Measurements from ENCODE around the gene IMMP2L. TPM values are rescaled to one million over a fixed set of nuclear protein-coding genes. Genes with fewer than 3 reads are reported as not detected.

IMMP2L gene
- total and polyA plus RNA-seq, 2 experiments from 2014 or later = 10.1 to 10.4 TPM

- peak overlapping the region; percentile 80 for H3K4me2 ChIP-seq (ENCODE audit: unreplicated experiment)
- in situ Hi-C loops (cut with MboI) = no loop called here
- no peak for TF ChIP-seq EZH2phosphoT487 (IDR thresholded peaks at IDR 0.05; ENCODE audit: insufficient read depth, low read depth)
- TF ChIP-seq EZH2 (IDR thresholded peaks at IDR 0.05; ENCODE audit: insufficient read depth, poor library complexity, severe bottlenecking) = no peak
Observed at GRCh38 chr7:111029141-111029572, 533.1 kb downstream of the IMMP2L start.

GRCh38 chr7:111027396-111027795, 534.9 kb downstream of the IMMP2L start:
- Histone ChIP-seq H3K79me2 (ENCODE audit: insufficient read depth) (no peaks in the 10 kb centered on the region), H2AFZ (no peak overlapping the region), H3K27ac (no peak overlapping the region), H3K27me3 (replicated peaks; ENCODE audit: insufficient read depth) (no peaks in the 10 kb centered on the region), H3K4me1 (ENCODE audit: insufficient read depth) (peaks cover 20% of the 10 kb centered on the region), H3K4me3 (no peak overlapping the region), H3K36me3 (ENCODE audit: low read depth) (no peaks in the 10 kb centered on the region), H3K4me2 (ENCODE audit: unreplicated experiment) (no peak overlapping the region), H3K9ac (no peak overlapping the region), H4K20me1 (ENCODE audit: insufficient read depth) (no peaks in the 10 kb centered on the region), H3F3A (ENCODE audit: insufficient read depth) (peaks cover 18% of the 10 kb centered on the region), H3K9me3 (ENCODE audit: low read depth) (no peaks in the 10 kb centered on the region), H3K9me2 (ENCODE audit: insufficient read depth) (no peaks in the 10 kb centered on the region)
- TF ChIP-seq EZH2phosphoT487 (IDR thresholded peaks at IDR 0.05; ENCODE audit: insufficient read depth, low read depth) (no peak), EZH2 (IDR thresholded peaks at IDR 0.05; ENCODE audit: insufficient read depth, poor library complexity, severe bottlenecking) (no peak)
- WGBS, 2 experiments (ENCODE audit: low coverage in 1 of 2, low lambda C conversion rate in 2 of 2, missing lambda C conversion rate in 2 of 2) = 93 to 97% methylated on average over 4 of the region's 4 CpGs
- in situ Hi-C loops (cut with MboI) = no loop called here
- DNase-seq = no peak

More at GRCh38 chr7:111029141-111029572, 533.1 kb downstream of the IMMP2L start:
- no peaks in the 10 kb centered on the region for H3K9me2 ChIP-seq (ENCODE audit: insufficient read depth)
- H4K20me1 ChIP-seq (ENCODE audit: insufficient read depth) = no peaks in the 10 kb centered on the region
- H3K4me1 ChIP-seq (ENCODE audit: insufficient read depth) = peaks cover 20% of the 10 kb centered on the region
- H3K27me3 ChIP-seq (replicated peaks; ENCODE audit: insufficient read depth) = no peaks in the 10 kb centered on the region
- H3K36me3 ChIP-seq (ENCODE audit: low read depth) = no peaks in the 10 kb centered on the region
- H3K27ac ChIP-seq = peak overlapping the region; percentile 52
- H3K9ac ChIP-seq = no peak overlapping the region
- 94 to 100% methylated on average over 1 of the region's 1 CpG for WGBS, 2 experiments (ENCODE audit: low coverage in 1 of 2, low lambda C conversion rate in 2 of 2, missing lambda C conversion rate in 2 of 2)
- 0 out of 2 replicates have a peak overlapping the region, but pooled peaks have one; percentile 54 for H2AFZ ChIP-seq
- no peaks in the 10 kb centered on the region for H3K79me2 ChIP-seq (ENCODE audit: insufficient read depth)
- H3K4me3 ChIP-seq = 0 out of 2 replicates have a peak overlapping the region, but pooled peaks have one; percentile 2
- no peak for DNase-seq
- H3K9me3 ChIP-seq (ENCODE audit: low read depth) = no peaks in the 10 kb centered on the region
- H3F3A ChIP-seq (ENCODE audit: insufficient read depth) = peaks cover 18% of the 10 kb centered on the region

- no peak for DNase-seq
- H3K36me3 ChIP-seq (ENCODE audit: low read depth) = no peaks in the 10 kb centered on the region
- H2AFZ ChIP-seq = no peak overlapping the region
- no peaks in the 10 kb centered on the region for H3K79me2 ChIP-seq (ENCODE audit: insufficient read depth)
- H3K27ac ChIP-seq = no peak overlapping the region
- H3K9me3 ChIP-seq (ENCODE audit: low read depth) = no peaks in the 10 kb centered on the region
- H3F3A ChIP-seq (ENCODE audit: insufficient read depth) = peaks cover 18% of the 10 kb centered on the region
- H4K20me1 ChIP-seq (ENCODE audit: insufficient read depth) = no peaks in the 10 kb centered on the region
- no peak overlapping the region for H3K4me2 ChIP-seq (ENCODE audit: unreplicated experiment)
- no peak overlapping the region for H3K9ac ChIP-seq
- H3K4me1 ChIP-seq (ENCODE audit: insufficient read depth) = peaks cover 20% of the 10 kb centered on the region
- no peak overlapping the region for H3K4me3 ChIP-seq
- no peaks in the 10 kb centered on the region for H3K27me3 ChIP-seq (replicated peaks; ENCODE audit: insufficient read depth)
- in situ Hi-C loops (cut with MboI) = no loop called here
- 90 to 94% methylated on average over 2 of the region's 2 CpGs for WGBS, 2 experiments (ENCODE audit: low coverage in 1 of 2, low lambda C conversion rate in 2 of 2, missing lambda C conversion rate in 2 of 2)
- TF ChIP-seq EZH2phosphoT487 (IDR thresholded peaks at IDR 0.05; ENCODE audit: insufficient read depth, low read depth) (no peak), EZH2 (IDR thresholded peaks at IDR 0.05; ENCODE audit: insufficient read depth, poor library complexity, severe bottlenecking) (no peak)
- no peaks in the 10 kb centered on the region for H3K9me2 ChIP-seq (ENCODE audit: insufficient read depth)
Observed at GRCh38 chr7:111026806-111027205, 535.5 kb downstream of the IMMP2L start.

DNA sequence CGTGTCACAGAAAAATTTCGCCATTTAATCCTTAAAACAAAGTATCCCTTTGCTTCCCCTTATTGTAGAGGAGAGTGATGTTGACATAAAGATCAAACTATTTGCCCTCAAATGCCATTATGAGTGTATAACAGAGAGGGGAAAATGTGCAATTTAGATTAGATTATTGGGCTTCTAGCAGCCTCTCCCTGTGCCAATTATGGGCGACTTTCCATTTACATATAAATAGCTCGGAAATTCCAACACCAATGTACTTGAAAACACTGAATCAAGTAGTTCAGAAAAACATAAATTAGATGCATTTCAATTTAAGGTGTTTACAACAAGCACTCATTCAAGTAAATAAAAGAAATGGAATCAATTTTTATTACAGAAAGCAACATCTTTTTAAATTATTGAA, 535.9 kb downstream of the IMMP2L start:
- no peak overlapping the region for H3K9ac ChIP-seq
- H2AFZ ChIP-seq = no peak overlapping the region
- H4K20me1 ChIP-seq (ENCODE audit: insufficient read depth) = no peaks in the 10 kb centered on the region
- H3K4me3 ChIP-seq = no peak overlapping the region
- H3K27me3 ChIP-seq (replicated peaks; ENCODE audit: insufficient read depth) = no peaks in the 10 kb centered on the region
- no peak overlapping the region for H3K27ac ChIP-seq
- no peaks in the 10 kb centered on the region for H3K9me2 ChIP-seq (ENCODE audit: insufficient read depth)
- DNase-seq = no peak
- TF ChIP-seq EZH2phosphoT487 (IDR thresholded peaks at IDR 0.05; ENCODE audit: insufficient read depth, low read depth) (no peak), EZH2 (IDR thresholded peaks at IDR 0.05; ENCODE audit: insufficient read depth, poor library complexity, severe bottlenecking) (no peak)
- WGBS, 2 experiments (ENCODE audit: low coverage in 1 of 2, low lambda C conversion rate in 2 of 2, missing lambda C conversion rate in 2 of 2) = 84 to 92% methylated on average over 4 of the region's 4 CpGs
- no peak overlapping the region for H3K4me2 ChIP-seq (ENCODE audit: unreplicated experiment)
- peaks cover 20% of the 10 kb centered on the region for H3K4me1 ChIP-seq (ENCODE audit: insufficient read depth)
- in situ Hi-C loops (cut with MboI) = no loop called here
- no peaks in the 10 kb centered on the region for H3K9me3 ChIP-seq (ENCODE audit: low read depth)
- no peaks in the 10 kb centered on the region for H3K79me2 ChIP-seq (ENCODE audit: insufficient read depth)
- peaks cover 18% of the 10 kb centered on the region for H3F3A ChIP-seq (ENCODE audit: insufficient read depth)
- H3K36me3 ChIP-seq (ENCODE audit: low read depth) = no peaks in the 10 kb centered on the region

GRCh38 chr7:111025006-111025405, 537.3 kb downstream of the IMMP2L start:
- Histone ChIP-seq H2AFZ (no peak overlapping the region), H3F3A (ENCODE audit: insufficient read depth) (peaks cover 12% of the 10 kb centered on the region), H3K9me2 (ENCODE audit: insufficient read depth) (no peaks in the 10 kb centered on the region), H4K20me1 (ENCODE audit: insufficient read depth) (no peaks in the 10 kb centered on the region), H3K9ac (no peak overlapping the region), H3K36me3 (ENCODE audit: low read depth) (no peaks in the 10 kb centered on the region), H3K4me1 (ENCODE audit: insufficient read depth) (peaks cover 14% of the 10 kb centered on the region), H3K9me3 (ENCODE audit: low read depth) (no peaks in the 10 kb centered on the region), H3K27ac (no peak overlapping the region), H3K27me3 (replicated peaks; ENCODE audit: insufficient read depth) (no peaks in the 10 kb centered on the region), H3K79me2 (ENCODE audit: insufficient read depth) (no peaks in the 10 kb centered on the region), H3K4me2 (ENCODE audit: unreplicated experiment) (no peak overlapping the region), H3K4me3 (no peak overlapping the region)
- 88 to 97% methylated on average over 1 of the region's 1 CpG for WGBS, 2 experiments (ENCODE audit: low coverage in 1 of 2, low lambda C conversion rate in 2 of 2, missing lambda C conversion rate in 2 of 2)
- no peak for DNase-seq
- in situ Hi-C loops (cut with MboI) = no loop called here
- TF ChIP-seq EZH2 (IDR thresholded peaks at IDR 0.05; ENCODE audit: insufficient read depth, poor library complexity, severe bottlenecking) (no peak), EZH2phosphoT487 (IDR thresholded peaks at IDR 0.05; ENCODE audit: insufficient read depth, low read depth) (no peak)

All from GM23248 (cell line).